NCI-H345 treated with DMSO at 0.1 percent for 48 hours (cell line): Measurements from ENCODE around the gene SPATA21.

Source experiments
- DNase-seq: peaks from one replicate; lab custom pipeline; 2025; ENCODE audit not compliant: unreplicated experiment; lab: John Stamatoyannopoulos, UW

The SPATA21 gene

DNA sequence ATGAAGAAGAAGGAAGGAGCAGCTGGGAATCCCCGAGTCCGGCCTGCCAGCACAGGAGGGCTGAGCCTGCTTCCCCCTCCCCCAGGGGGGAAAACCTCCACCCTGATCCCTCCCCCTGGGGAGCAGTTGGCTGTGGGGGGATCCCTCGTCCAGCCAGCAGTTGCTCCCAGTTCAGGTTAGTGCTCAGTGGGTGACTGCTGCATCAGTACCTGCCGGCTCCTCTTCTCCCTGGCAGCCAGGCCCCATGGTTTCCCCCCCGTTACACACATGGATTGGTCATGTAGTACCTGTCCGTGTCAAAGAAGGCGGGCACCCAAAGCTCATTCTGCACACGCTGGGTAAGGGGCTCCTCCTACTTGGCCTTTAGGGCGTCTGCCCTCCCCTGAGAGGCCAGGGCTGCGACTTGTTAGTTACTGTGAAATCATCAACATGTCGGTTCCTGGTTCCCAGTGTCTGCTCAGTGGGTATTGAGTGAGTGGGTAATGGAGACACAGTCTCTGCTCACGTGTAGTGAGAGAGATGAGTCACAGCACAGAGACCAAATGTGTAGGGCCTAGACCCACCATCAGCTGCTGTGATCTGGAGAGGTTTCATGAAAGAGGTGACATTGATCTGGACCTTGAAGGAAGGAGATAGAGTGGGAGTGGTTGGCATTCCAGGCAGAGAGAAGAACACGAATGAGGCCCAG lies 14.8 kb upstream of the SPATA21 start:
- no peak for DNase-seq

DNA sequence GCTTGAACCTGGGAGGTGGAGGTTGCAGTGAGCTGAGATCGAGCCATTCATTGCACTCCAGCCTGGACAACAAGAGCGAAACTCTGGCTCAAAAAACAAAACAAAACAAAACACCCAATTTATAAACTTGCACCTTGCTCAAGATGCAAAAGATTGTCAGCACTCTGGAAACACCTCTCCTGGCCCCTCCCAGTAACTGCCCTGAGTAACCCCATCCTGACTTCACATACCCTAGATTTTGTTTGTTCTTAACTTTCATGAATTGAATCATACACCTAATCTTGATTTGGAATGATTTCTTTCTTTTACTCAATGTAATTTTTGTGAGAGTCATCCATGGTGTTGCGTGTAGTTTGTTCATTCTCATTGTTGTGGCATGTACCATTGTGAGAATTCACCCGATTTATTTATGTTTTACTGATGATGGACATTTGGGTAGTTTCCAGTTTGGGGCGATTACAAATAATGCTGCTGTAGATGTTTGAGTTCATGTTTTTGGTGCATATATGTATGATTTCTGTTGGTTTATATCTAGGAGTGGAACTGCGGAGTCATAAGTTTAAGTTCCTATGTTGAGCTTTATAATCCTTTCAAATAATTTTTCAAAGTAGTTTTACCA lies 13.7 kb upstream of the SPATA21 start:
- DNase-seq = no peak

DNA sequence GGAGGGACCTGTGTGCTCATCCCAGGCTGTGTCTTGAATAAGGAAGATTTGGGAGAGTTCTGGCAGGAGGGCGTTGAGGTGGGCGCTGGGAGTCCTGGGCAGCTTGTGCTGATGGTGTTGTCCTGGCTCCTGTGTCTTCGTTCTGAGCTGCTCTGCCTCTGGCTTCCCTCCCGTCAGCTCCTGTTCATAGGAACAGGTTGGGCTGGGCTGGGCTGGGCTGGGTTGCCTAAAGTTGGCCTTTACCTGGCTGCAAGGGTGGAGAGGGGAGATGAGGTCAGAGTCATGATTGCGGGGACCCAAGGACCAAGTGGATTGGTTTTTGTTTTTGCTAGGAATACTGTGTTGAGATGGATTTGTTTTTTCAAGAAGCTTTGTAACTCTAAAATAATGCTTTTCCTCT lies 12.4 kb upstream of the SPATA21 start:
- DNase-seq = no peak

DNA sequence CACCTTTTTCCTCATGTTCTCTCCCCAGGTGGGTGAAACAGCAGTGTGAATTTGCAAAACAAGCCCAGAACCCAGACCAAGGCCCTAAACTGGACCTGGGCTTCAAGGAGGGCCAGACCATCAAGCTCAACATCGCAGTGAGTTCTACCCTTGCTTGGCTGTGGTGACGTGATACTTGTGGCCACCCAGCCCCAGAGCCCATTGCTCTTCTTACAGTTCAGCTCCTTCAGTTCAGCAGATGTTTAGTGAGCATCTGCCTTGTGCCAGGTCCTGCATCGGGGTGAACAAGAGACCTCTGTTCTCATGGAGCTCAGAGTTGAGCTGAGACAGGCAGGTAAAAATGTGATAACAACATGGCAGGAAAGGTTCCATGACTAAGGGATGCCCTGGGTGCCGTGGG lies 11.8 kb upstream of the SPATA21 start:
- DNase-seq = no peak

DNA sequence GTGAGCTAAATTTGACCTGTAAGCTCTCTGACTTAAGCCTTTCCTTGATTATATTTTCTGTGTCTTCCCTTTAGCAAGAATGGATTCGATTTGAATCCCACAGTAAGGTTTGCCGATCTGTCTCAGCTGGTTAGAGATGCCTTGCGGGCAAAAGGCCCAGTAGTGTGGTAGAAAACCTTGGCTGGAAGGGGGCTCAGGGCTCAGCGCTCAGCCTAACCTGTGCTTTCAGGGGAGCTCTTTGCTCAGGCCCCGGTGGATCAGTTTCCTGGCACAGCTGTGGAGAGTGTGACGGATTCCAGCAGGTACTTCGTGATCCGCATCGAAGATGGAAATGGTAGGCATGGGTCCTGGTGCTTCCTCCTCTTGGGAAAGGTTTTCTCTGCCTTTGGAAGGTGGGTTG lies 10.4 kb upstream of the SPATA21 start:
- DNase-seq = no peak

DNA sequence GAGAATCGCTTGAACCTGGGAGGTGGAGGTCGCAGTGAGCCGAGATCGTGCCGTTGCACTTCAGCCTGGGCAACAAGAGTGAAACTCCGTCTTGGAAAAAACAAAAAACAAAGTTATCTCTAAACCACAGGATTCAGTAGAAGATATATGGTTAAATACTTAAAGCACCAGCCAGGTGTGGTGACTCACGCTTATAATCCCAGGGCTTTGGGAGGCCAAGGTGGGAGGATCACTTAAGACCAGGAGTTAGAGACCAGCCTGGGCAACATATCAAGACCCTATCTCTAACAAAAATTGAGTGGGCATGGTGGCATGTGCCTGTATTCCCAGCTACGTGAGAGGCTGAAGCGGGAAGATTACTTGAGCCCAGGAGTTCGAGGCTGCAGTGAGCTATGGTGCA lies 8.9 kb upstream of the SPATA21 start:
- no peak for DNase-seq

DNA sequence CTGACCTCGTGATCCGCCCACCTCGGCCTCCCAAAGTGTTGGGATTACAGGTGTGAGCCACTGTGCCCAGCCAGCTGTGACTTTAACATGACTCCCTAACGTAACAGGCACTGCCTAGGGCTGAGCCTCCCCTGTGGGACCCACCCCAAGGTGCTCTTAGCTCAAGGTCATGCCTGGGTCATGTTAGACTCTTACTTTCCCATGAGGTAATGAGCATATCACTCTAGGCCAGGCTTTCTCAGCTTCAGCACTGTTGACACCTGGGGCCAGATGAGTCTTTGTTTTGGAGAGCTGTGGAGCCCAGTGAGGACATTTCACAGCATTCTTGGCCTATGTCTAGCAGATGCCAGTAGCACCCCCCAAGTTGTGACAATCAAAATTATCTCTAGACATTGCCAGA lies 7.8 kb upstream of the SPATA21 start:
- DNase-seq = no peak

DNA sequence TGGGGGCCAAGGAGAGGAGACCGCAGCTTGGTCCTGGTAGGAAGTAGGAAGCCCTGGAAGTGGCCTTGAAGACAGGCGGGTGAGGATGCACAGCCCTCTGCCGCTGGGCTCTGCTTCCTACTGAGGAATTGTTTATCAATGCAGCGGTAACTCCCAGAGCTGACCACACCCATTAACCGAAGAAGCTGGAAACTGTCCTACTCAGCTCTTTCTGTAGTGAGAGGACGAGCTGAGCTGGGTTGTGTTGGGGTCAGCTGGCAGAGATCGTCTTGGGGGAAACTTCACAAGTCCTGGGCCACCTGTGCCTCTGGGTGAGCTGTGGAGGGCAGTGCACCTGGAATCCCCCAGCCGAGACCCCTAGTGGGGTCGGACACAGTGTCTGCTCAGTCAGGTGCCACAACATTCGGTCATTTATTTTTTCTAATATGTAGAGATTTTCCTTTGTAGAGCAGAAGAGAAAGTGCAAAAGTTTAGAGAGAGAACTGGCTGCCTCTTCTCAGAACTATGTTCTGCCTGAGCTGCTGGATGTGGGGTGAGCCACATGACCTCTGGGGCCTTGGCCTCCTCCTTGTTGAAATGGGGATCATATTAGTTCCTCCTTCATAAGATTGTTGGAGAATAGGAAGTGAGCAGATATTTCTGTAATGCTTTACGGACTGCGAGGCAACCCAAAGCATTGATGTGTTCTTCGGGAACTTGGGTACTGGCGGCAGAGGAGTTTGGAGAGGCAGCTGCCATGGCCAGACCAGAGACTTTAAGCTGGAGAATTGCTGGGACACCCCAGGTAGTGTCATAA lies 6.9 kb upstream of the SPATA21 start:
- no peak for DNase-seq

DNA sequence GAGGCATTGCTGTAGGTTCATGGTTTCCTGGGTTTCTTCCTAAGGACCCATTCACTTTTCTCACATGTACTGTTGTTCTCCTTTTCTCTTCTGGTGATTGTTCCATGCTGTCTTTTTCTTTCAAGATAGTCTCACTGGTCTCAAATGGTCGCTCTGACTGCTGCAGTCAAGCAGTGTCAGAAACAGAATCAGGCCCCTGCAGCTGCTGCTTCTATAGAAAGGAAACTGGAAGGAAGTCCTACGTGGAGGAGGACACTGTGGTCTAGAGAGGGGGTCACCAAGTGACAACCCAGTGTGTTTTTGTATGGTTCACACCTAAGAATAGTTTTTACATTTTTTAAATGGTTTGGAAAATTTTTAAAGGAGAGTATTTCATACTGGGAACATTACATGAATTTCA lies 5.7 kb upstream of the SPATA21 start:
- no peak for DNase-seq

DNA sequence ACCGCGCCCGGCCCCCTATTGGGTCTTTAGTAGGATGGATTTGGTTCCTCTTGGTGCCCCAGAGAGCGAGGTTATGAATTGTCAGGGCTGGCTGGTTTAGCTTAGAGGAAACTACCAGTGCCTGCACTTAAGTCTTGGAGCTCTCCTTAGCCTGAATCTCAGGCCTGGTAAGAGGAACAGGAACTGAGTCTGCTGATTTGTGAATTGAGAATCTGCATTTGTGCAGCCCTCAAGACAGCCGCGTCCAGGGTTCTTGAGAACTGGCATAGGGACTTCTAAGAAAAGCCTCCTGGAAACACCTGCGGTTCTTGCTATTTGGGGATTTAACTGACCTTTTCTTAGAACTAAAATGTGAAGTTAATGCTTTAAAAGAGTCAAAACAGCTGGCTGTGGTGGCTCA lies 5.0 kb upstream of the SPATA21 start:
- no peak for DNase-seq

DNA sequence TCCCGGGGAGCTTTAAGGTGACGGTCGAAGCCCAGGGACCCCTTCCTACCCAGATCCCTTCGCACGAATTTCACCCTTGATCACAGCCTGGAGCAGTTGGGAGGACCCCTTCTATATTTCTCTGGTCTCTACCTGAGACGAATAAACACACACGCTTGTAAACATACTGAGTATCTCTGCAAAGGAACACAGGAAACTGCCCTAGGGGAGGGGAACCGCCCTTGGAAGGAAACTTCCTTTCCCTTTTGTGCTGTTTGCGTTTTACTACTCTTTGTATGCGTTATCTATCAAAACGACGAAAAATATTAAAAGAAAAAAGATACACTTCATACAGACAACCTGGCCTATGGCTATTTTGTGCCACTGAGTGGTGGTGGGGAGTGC lies 4.0 kb upstream of the SPATA21 start:
- no peak for DNase-seq

DNA sequence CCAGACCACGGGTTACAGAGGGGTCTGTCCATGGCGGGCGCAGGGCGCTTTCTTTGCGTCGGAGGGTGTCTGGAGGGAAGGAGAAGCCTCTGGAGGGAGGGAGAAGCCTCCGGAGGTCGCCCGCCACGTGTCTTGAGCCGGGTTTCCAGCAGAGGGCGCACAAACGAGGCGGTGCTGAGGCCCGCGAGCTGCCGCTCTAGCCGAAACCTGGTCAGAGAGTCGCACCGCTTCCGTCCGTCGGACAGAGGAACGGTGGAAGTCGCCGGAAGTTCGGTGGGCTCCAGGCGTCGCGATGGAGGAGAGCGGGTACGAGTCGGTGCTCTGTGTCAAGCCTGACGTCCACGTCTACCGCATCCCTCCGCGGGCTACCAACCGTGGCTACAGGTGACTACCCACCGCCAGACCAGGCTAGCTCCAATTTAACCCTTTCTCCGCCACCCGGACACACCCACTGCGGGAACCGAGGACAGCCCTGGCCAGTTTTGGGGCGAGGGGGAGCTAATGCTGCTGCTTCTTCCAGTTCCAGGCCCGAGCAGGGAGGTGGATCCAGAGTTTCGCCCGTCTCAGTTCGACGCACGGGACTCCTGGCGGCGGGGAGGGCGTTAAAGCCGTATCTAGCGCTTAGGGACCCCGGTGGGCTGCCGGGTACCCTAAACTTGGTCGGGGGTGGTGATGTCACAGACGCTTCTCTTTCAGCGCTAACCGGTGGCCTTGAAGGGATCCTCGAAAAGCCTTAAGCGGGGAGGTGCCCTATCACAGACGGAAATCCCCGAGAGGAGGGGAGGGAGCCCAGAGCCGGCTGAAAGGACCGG lies 3.5 kb upstream of the SPATA21 start, which contains the start of gene NECAP2:
Gene NECAP2 (plus strand): TSS at position 255 of the 812 bp plus-strand sequence. CDS start 38 bp downstream, at position 293.
- DNase-seq = peak; percentile 91

DNA sequence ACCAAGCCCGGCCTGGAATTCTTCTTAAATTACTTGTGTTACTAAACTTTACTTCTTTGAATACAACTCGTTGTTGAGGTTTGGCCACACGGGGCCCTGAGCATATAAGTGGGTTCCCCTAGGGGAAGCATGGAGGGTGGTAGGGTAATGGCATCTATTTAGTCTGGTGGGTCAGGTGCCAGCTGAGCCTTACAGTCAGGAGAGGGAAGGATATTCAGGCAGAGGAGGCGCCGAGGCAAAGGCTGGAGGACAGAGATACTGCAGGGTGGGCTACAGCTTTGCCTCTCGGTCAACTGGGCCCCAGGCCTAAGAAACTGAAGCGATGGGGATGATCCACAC lies 2.9 kb upstream of the SPATA21 start:
- no peak for DNase-seq

DNA sequence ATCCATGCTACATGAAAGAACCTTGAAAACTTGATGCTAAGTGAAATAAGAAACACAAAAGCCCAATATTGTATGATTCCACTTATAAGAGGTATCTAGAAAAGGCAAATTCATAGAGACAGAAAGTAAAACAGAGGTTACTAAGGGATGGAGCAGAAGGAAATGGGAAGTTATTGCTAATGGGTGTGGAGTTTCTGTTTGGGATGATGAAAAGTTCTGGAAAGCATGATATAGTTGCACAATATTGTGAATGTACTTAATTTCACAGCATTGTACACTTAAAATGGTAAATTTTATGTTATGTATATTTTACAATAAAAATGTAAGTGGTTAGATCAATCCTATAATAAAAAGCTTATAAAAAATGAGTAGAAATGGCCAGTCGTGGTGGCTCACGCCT lies 1.7 kb upstream of the SPATA21 start:
- DNase-seq = no peak

DNA sequence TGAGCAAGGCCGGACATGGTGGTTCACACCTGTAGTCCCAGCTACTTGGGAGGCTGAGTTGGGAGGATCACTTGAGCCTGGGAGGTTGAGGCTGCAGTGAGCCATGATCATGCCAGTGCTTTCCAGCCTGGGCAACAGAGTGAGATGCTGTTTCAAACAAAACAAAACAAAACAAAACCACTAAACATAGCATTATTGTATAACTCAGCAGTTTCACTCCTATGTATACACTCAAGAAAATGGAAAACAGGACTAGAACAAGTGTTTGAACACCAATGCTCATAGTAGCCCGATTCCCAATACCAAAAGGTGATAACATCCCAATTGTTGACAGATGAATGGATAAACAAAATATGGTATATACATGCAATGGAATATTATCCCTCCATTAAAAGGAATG lies 1.3 kb upstream of the SPATA21 start:
- DNase-seq = no peak

DNA sequence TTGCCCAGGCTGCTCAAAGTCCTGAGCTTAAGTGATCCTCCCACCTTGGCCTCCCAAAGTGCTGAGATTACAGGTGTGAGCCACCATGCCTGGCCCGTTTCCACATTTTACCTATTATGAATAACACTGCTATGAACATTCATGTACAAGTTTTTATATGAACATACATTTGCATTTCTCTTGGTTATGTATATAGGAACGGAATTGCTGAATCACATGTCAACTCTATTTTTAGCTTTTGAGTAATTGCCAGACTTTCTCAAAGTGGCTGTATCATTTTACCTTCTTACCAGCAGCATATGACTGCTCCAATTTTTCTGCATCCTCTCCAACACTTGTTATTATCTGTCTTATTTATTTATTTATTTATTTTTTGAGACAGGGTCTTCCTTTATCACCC lies 2.7 kb downstream of the SPATA21 start:
- no peak for DNase-seq

DNA sequence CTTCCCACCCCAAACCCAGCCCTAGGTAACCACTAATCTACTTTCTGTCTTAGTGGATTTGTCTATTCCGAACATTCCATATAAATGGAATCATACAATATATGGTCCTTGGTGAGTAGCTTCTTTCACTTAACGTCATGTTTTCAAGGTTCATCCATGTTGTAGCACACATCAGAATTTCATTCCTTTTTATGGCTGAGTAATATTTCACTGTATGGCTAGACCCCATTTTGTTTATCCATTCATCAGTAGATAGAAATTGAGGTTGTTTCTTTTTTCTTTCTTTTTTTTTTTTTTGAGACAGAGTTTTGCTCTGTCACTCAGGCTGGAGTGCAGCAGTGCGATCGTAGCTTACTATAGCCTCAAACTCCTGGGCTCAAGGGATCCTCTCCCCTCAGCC lies 3.2 kb downstream of the SPATA21 start:
- no peak for DNase-seq

DNA sequence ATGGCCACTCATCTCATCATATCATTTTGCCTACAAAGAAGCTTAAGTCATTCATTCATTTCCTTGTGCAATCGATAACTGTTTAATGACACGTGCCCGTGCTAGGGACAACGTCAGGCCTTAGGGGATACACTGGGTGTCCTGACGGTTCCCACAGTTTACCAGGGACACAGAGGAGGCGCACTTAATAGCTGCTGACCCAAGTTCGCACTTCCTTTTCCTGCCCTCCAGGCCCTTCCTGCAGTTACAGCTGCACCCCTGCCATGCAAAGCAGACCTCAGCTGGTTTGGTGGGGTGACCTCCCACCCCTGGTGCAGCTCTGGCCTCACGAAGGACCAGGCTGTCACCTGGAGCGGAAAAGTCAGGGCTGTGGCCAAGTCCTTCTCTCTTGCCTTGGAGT lies 4.2 kb downstream of the SPATA21 start:
- DNase-seq = no peak

DNA sequence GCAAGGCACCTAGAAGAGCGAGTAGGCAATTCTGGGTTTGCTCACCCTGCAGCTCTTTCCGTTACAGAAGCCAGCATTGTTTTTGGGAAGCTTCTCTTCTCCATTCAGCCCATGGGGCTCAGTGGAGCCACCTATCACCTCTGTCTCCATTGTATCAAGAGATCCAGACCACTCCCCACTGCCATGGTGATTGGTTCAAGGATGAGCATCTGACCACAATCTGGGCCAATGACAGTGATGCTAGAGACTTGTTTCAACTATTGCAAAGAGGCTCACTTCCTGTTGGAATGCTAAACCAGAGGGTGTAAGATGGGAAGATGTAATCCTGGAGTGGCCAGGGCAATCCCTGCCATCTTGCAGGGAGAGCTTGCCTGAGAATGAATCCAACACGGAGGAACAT lies 6.6 kb downstream of the SPATA21 start:
- DNase-seq = no peak

DNA sequence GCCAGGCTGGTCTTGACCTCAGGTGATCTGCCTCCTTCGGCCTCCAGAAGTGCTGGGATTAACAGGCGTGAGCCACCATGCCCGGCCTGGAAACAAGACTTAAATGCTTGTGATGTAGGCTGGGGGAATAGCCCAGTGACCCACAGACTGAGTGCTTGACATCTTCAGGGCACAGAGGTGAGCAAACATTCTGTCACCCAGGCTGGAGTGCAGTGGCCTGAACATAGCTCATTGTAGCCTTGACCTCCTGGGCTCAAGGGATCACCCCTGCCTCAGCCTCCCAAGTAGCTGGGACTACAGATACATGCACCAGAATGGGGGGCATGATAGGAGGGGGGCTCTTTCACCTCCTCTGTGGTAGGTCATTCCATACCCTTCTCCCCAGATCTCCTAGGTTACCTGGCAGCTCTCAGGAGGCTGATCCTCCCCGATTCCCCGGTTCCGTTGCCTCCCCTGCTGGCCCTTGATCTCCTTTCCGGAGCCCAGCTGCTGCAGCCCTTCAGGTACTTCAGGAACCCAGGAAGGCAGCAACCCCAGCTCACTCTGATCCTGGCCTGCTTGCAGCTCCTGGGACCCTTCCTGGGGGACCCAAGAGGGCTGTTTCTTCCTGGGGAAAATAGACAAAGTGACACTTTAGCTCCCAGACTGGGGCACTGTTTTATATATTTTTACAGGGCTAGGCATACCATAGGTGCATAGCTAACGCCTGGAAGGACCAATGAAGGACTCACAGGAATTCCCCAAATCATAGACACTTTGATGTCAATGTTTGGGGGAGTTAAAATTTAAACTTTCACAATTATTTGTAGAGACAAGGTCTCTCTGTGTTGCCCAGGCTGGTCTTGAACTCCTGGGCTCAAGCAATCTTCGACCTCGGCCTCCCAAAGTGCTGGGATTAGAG lies 11.8 kb downstream of the SPATA21 start:
- no peak for DNase-seq

DNA sequence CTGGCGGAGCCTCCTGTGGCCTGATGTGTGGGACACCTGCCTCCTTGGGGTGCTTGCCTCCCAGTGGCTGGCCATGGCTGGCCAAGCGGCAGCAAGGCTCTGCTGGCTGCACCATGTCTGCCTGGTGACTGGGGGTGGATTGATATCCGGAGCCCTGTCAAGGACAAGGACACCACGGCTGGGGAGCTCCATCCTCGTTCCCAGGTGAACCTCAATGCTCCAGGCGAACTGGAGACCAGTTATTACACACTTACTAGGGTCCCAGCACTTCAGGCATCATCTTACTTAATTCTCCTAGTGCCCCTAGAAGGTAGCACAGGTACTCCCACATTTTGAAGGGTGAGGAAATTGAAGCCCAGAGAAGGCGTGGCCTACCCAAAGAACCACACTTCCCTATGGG lies 15.2 kb downstream of the SPATA21 start:
- DNase-seq = no peak
